Right atrium auricular region (tissue), 2 donors: ENCODE measurements around the gene BCKDHB. TPM values are rescaled to one million over a fixed set of nuclear protein-coding genes. Genes with fewer than 3 reads are reported as not detected.

Source experiments
- DNase-seq: peaks from one replicate; pipeline ENCODE4 v3.0.0-alpha.2; 2019; ENCODE audit warnings: low spot score
- H3K27ac ChIP-seq, 2 donors: fragments of 200-600 bp; sonication (generic); 1 replicate in 1 of 2; 2 replicates in 1 of 2; pipeline ENCODE4 v1.5.1; 2016 to 2019
- H3K27me3 ChIP-seq, 2 donors: fragments of 200-600 bp; sonication (generic); one replicate each; pipeline versions ENCODE4 v1.5.1 to v1.6.0; 2017 to 2019
- H3K36me3 ChIP-seq: fragments of 200-600 bp; sonication (generic); one replicate; pipeline ENCODE4 v1.5.1; 2016
- H3K4me1 ChIP-seq, 2 donors: fragments of 200-600 bp; sonication (generic); one replicate each; pipeline versions ENCODE4 v1.5.1 to v1.6.0; 2017 to 2019
- H3K4me3 ChIP-seq, 2 donors: fragments of 200-600 bp; sonication (generic); 1 replicate in 1 of 2; 2 replicates in 1 of 2; pipeline ENCODE4 v1.5.1; 2017 to 2019; ENCODE audit warnings: mild to moderate bottlenecking in 1 of 2, moderate library complexity in 1 of 2
- H3K9me3 ChIP-seq, 2 donors: fragments of 200-600 bp; sonication (generic); one replicate each; pipeline ENCODE4 v1.5.1; 2019
- total RNA-seq, 2 donors: library from RNA; depleted of rRNA; stranded (reverse); fragments of >200 nt; gene quantifications; one replicate each; pipeline ENCODE4 v1.1.0, GENCODE V29; 2016
- TF ChIP-seq, protein P1 (sequence below), 2 donors: fragments of 200-600 bp; sonication (generic); IDR thresholded peaks; one replicate each; pipeline ENCODE4 v1.5.1; 2019; ENCODE audit warnings: antibody characterized with exemption in 2 of 2

Gene BCKDHB
- total RNA-seq, 2 donors from 2014 or later: 8.1 to 23.3 TPM

GRCh38 chr6:80181352-80182081, 75.0 kb downstream of the BCKDHB start:
- no peak for DNase-seq
- TF ChIP-seq, protein P1, sequence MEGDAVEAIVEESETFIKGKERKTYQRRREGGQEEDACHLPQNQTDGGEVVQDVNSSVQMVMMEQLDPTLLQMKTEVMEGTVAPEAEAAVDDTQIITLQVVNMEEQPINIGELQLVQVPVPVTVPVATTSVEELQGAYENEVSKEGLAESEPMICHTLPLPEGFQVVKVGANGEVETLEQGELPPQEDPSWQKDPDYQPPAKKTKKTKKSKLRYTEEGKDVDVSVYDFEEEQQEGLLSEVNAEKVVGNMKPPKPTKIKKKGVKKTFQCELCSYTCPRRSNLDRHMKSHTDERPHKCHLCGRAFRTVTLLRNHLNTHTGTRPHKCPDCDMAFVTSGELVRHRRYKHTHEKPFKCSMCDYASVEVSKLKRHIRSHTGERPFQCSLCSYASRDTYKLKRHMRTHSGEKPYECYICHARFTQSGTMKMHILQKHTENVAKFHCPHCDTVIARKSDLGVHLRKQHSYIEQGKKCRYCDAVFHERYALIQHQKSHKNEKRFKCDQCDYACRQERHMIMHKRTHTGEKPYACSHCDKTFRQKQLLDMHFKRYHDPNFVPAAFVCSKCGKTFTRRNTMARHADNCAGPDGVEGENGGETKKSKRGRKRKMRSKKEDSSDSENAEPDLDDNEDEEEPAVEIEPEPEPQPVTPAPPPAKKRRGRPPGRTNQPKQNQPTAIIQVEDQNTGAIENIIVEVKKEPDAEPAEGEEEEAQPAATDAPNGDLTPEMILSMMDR (IDR thresholded peaks at IDR 0.05): no peak
- Histone ChIP-seq H3K27me3 (no peaks in the 10 kb centered on the region), H3K27ac (no peak overlapping the region), H3K36me3 (no peaks in the 10 kb centered on the region), H3K4me3 (no peak overlapping the region), H3K9me3 (no peaks in the 10 kb centered on the region), H3K4me1 (no peaks in the 10 kb centered on the region)

DNA sequence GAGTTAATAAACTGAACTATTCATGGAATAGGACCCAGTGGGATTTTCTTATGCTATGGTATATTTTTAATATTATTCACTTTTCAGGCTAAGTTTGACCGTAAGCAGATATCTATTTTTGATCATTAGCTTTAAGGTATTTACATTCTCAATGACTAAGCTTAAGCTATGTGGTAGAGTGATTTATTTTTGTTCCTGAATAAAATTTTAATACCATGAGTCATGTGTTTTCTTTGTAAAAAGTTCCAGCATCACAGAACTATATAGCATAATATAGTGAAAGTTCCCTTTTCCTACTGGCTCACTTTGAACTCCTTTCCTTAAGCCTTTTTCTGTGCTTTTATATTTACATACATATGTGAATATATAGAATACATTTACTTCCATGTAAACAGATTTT, 75.8 kb downstream of the BCKDHB start:
- TF ChIP-seq, protein P1 (IDR thresholded peaks at IDR 0.05): no peak
- no peaks in the 10 kb centered on the region for H3K9me3 ChIP-seq
- DNase-seq: no peak

GRCh38 chr6:80183019-80183795, 76.7 kb downstream of the BCKDHB start:
- TF ChIP-seq, protein P1 (IDR thresholded peaks at IDR 0.05): no peak
- H3K27me3 ChIP-seq: no peaks in the 10 kb centered on the region
- H3K27ac ChIP-seq: no peak overlapping the region
- H3K9me3 ChIP-seq: no peaks in the 10 kb centered on the region
- H3K4me1 ChIP-seq: no peaks in the 10 kb centered on the region
- DNase-seq: no peak
- H3K4me3 ChIP-seq: no peak overlapping the region
- H3K36me3 ChIP-seq: no peaks in the 10 kb centered on the region

More for the DNA sequence above, 75.8 kb downstream of the BCKDHB start:
- Histone ChIP-seq H3K4me1 (no peaks in the 10 kb centered on the region), H3K27me3 (no peaks in the 10 kb centered on the region), H3K4me3 (no peak overlapping the region), H3K36me3 (no peaks in the 10 kb centered on the region), H3K27ac (no peak overlapping the region)

GRCh38 chr6:80185492-80185891, 79.0 kb downstream of the BCKDHB start:
- H3K27ac ChIP-seq: no peak overlapping the region
- no peak for DNase-seq
- H3K27me3 ChIP-seq: no peaks in the 10 kb centered on the region
- H3K36me3 ChIP-seq: no peaks in the 10 kb centered on the region
- TF ChIP-seq, protein P1 (IDR thresholded peaks at IDR 0.05): no peak
- H3K9me3 ChIP-seq: no peaks in the 10 kb centered on the region
- no peaks in the 10 kb centered on the region for H3K4me1 ChIP-seq
- no peak overlapping the region for H3K4me3 ChIP-seq

- no peaks in the 10 kb centered on the region for H3K27me3 ChIP-seq
- no peaks in the 10 kb centered on the region for H3K36me3 ChIP-seq
- DNase-seq: no peak
- TF ChIP-seq, protein P1 (IDR thresholded peaks at IDR 0.05): no peak
- H3K4me1 ChIP-seq: no peaks in the 10 kb centered on the region
- H3K27ac ChIP-seq: no peak overlapping the region
- no peak overlapping the region for H3K4me3 ChIP-seq
- H3K9me3 ChIP-seq: no peaks in the 10 kb centered on the region
Observed at GRCh38 chr6:80186082-80186481, 79.6 kb downstream of the BCKDHB start.
